ENCODE measurements around the gene HS2ST1.
"Not testable (repeated sequence)": the region's sequence is repeated elsewhere in the genome, so short reads cannot be mapped to it uniquely, and the experiment has no call there.

HS2ST1 gene

DNA sequence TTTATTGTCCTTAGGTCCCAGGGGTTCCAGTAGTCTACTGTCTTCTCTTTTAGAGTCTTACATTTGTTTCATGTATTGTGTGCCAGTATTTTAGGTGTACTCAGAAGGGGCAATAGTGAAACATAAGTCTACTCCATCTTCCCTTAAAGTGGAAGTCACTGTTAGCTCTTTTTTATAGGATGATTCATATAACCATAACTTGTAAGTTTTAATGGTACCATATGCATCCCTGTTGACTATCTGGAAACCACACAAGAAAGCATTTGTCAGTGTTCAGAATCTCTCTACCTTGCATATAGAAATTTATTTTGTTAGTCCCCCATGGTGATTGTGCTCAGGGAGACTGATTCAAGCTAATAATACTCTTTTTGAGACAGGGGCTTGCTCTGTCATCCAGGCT is 149.9 kb downstream of the HS2ST1 start:
- no peak for DNase-seq (ENCODE audit: low read depth, low spot score)

DNA sequence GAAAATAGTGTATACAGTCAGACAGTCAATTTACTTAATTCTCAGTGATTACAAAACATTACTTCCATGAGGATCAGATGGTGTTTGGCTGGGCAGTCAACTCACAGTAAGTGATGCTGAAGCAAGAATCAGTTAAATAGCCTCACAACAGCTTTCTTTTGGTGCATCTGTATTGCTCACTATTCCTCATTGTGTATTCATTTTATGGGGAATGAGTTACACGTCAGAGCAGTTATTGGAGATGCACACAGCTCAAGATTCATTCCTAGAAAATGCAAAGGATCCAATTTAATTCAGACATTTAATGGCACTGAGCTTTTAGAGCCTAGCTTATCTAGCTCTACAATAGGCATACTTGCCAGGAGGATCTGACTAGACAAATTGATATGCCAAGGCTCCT is 150.6 kb downstream of the HS2ST1 start:
- DNase-seq (ENCODE audit: low read depth, low spot score), result no peak

DNA sequence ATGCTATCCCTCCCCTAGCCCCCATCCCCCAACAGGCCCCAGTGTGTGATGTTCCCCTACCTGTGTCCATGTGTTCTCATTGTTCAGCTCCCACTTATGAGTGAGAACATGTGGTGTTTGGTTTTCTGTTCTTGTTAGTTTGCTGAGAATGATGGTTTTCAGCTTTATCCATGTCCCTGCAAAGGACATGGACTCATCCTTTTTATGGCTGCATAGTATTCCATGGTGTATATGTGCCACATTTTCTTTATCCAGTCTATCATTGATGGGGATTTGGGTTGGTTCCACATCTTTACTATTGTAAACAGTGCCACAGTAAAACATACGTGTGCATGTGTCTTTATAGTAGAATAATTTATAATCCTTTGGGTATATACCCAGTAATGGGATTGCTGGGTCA is 152.3 kb downstream of the HS2ST1 start:
- not testable (repeated sequence) for DNase-seq (ENCODE audit: low read depth, low spot score)

DNA sequence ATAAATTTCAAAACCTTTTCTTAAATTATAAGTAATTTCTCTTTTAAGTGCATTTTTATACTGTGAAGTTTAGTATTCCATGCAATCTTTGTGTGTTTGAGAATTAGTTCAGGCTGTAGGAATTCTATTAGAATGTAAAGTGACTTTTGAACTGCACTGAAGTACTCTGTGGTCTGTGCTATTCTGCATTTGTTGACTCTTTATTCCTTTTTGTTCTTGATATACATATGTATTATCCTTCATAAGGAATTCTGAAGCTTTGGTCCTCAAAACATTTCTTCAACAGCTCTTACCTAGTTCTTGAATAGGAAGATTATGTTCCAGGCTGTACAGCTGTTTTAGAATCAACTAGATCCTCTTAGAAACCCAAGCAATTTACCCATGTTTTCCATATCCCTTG is 158.0 kb downstream of the HS2ST1 start:
- DNase-seq (ENCODE audit: low read depth, low spot score), result no peak

DNA sequence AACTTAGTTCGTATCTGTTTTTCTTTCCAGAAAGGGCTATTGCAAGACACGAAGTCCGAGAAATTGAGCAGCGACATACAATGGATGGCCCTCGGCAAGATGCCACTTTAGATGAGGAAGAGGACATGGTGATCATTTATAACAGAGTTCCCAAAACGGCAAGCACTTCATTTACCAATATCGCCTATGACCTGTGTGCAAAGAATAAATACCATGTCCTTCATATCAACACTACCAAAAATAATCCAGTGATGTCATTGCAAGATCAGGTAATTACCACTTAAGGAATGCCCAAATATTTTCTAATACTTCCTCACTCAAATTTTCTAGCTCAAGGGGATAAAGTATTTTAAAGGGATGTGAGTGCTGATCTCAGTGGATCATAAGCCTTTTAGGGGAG is 158.5 kb downstream of the HS2ST1 start:
- DNase-seq (ENCODE audit: low read depth, low spot score), result no peak

DNA sequence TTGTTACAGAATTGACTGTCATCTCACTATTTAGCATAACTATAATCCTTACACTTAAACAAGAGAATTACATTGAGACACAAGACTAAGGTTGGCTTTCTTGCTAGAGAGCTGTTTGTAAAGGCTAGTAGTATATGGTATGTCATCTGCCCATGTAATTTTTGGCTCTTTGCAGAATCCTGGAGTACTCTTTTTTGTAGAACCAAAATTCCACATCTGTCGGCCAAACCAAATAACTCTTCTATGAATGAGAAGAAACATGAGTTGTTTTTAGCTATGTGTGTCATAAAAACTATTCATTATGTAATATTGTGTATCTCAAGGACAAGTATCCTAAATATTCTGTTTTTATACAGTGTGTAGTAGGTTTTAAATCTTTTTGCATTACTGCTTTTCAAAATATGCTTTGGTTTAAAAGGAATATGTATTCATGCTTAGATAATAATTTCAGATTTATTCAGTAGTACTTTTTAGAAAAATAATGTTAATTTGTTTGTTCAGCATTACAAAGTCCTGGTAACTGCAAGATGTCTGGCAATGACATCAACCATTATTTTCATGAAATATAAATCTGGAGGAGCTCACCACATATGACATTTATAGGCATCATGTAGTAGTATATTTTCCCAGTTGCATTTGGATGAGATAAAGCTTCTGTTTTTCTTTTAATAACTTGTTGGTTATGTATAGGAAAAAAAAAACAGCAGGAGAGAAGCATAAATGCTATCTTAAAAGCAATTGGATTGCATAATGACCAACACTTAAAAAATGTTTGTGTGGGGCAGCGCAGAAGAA is 159.8 kb downstream of the HS2ST1 start:
- no peak for DNase-seq (ENCODE audit: low read depth, low spot score)

- DNase-seq (ENCODE audit: low read depth, low spot score), result no peak
Observed at GRCh38 chr1:87077959-87078639, 163.7 kb downstream of the HS2ST1 start.

DNA sequence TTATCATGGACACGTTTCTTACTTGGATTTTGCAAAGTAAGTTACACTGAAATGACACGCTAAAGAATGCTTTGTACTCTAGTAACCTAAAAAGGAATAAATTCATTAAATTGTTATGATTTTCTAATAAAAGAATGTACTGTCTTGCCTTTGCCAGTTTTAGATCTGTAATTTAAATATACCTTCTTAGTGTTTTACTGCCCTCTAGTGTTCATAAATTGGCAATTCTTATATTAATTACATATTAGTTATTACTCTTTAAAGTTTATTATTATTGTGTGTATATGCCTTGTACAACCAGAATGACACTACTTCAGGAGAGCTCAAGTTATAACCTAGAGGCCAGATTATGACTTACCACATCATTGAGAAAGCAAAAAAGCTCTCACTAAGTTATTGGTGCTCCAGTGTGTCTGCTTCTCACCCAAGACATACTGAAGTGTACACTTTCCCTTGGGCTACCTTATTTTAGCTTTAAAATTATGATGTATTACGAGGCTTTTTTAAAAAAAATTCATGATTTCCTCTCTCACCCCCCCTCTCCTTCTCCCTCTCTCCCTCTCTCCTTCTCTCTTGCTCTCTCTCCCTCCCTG is 169.9 kb downstream of the HS2ST1 start:
- DNase-seq (ENCODE audit: low read depth, low spot score), result no peak

DNA sequence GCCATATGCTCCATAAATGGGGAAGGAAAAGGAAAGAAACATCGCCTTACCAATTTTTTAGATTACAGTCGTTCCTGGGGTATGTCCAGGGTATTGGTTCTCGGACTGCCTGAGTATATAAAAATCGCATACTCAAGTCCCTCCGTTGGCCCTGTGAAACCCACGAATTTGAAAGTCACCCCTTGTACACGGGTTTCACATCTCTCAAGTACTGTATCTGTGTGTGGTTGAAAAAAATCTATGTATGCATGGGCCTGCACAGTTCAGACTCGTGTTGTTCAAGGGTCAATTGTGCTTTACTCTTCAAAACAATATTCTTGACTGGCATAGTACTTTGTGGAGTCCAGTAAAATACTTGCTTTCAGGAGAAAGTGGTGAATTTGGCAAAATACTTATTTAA is 171.7 kb downstream of the HS2ST1 start:
- DNase-seq (ENCODE audit: low read depth, low spot score), result no peak

GRCh38 chr1:87089070-87089736 is 174.8 kb downstream of the HS2ST1 start:
- no peak for DNase-seq (ENCODE audit: low read depth, low spot score)

GRCh38 chr1:87089823-87090222 is 175.4 kb downstream of the HS2ST1 start:
- DNase-seq (ENCODE audit: low read depth, low spot score), result no peak

DNA sequence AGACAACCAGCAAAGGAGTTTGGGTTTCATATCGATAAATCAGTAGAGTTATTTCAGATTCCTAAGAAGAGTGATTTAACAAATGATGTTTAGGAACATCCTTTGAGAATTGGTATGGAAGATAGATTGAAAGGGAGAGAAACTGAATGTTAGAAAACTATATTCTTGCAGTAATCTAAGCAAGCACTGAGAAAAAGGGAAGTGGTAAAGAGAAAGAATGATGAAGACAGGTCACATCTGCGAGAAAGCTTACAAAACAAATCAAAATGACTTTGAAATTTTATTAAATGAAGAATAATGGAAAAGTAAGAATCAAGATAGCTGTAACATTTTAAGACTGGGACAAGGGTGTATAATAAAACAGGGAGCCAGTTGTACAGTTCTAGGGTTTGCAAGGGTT is 177.0 kb downstream of the HS2ST1 start:
- no peak for DNase-seq (ENCODE audit: low read depth, low spot score)

GRCh38 chr1:87092846-87093245 is 178.4 kb downstream of the HS2ST1 start:
- no peak for DNase-seq (ENCODE audit: low read depth, low spot score)

DNA sequence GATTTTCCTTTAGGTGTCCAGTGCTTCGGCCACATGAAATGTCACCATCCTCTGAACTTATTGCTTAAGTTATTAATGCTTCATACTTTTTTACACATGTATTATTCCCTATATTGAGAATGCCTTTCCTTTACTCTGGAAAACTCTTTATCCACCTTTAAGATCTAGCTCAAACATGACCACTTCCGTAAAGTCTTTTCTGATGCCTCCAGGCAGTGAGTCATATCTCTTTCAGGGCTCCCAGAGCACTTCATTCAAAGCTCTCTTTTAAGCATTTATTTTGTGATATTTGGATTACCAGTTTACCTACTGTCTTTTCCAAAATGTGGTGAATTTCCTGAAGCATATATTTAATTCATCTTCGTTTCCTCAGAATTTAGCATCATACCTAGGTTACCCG is 178.9 kb downstream of the HS2ST1 start:
- DNase-seq (ENCODE audit: low read depth, low spot score), result no peak

DNA sequence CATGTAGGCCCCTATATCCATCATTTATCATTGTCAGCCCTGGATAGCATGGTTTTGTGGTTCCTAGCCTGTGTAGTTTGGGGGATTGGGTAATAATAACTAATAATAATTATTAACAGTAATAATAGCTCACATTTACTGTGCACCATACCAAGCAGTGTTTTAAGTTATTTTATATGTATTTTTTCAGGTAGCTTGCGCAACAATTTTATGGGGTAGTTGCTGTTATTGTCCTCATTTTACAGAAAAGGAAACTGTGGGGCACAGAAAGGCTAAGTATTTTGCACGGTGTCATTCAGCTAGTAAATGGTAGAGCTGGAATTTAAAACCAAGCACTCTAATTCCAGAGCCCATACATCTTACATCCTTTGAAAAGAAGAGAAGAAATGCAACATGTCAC is 179.8 kb downstream of the HS2ST1 start:
- no peak for DNase-seq (ENCODE audit: low read depth, low spot score)

GRCh38 chr1:87100271-87100670 is 185.8 kb downstream of the HS2ST1 start:
- DNase-seq (ENCODE audit: low read depth, low spot score), result no peak

DNA sequence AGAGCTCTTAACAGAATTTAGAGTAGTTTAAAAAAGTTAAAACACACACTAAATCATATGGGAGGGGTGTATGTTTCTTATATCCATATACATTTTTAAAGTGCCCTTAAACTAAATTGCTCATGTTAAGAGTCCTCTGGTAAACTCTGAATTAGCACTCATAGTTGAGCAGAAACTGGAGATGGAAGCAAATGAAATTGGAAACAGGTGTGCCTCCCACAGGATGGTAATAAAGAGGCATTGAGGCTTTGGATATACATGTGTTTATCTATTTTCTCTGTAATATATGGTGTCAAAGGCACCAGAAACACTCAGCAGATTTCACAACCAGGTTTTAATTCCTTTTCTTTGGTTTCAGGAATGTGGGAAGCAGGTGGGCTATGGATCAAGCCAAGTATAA is 188.6 kb downstream of the HS2ST1 start:
- DNase-seq (ENCODE audit: low read depth, low spot score), result no peak

- no peak for DNase-seq (ENCODE audit: low read depth, low spot score)
Observed at GRCh38 chr1:87104140-87104539, 189.7 kb downstream of the HS2ST1 start.

- DNase-seq (ENCODE audit: low read depth, low spot score), result no peak
Observed at GRCh38 chr1:87104945-87105344, 190.5 kb downstream of the HS2ST1 start.

- no peak for DNase-seq (ENCODE audit: low read depth, low spot score)
Observed at GRCh38 chr1:87106144-87106543, 191.7 kb downstream of the HS2ST1 start.

DNA sequence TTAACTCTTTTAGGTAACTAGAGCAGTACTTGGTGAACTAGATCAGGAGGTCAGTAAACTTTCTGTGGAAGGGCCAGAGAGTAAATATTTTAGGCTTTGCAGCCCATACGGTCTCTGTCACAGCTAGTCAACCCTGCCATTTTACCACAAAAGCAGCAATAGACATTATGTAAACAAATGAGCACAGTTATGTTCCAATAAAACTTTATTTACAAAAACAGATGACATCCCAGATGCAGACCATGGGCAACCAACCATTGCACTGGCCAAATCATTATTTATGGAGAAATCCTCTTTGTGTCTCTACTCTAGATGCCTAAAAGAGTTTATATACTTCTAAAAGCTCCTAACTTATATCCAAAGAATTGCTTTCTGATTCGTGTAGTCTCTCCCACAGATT is 192.4 kb downstream of the HS2ST1 start:
- DNase-seq (ENCODE audit: low read depth, low spot score), result no peak

DNA sequence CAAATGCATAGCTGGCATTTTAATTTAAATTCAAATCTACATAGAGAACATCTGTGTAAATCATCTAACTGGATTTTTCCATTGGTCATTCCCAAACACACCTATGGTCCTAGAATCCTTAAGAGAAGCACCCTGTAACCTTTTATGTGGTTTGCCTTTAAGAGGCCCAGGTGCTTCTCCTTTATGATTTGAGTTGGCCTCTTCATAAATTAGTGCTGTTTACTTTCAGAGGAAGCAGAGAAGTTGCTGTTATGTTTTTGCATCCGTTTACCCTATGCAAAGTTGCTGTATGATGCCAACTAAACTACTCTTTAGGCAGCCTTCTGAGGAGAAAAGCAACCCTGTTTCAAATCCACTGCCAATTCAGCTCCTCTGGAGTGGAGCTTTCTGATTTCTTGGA is 193.8 kb downstream of the HS2ST1 start:
- DNase-seq (ENCODE audit: low read depth, low spot score), result no peak

Data from smooth muscle cell of the brain vasculature (primary cell).